Activated T-cell treated with anti-CD3 and anti-CD28 coated beads, Interleukin-2, amount 50 U/mL, for 4 hours (primary cell): Measurements from ENCODE around the gene GMPR2. TPM values are rescaled to one million over a fixed set of nuclear protein-coding genes. Genes with fewer than 3 reads are reported as not detected.

ENCODE experiments used
- ATAC-seq, 2 donors: fragments of 200-7000 bp; cut with Tn5 transposase; one replicate each; pipeline ENCODE4 v1.10.0; 2021
- DNase-seq: peaks from one replicate; pipeline ENCODE4 v3.0.0-alpha.2; 2020
- H3K27me3 Mint-ChIP-seq: one replicate; pipeline ENCODE4 v1.8.0; 2021; ENCODE audit warnings: low read depth, mixed read lengths
- H3K36me3 Mint-ChIP-seq: one replicate; pipeline ENCODE4 v1.8.0; 2022; ENCODE audit warnings: mixed read lengths; ENCODE audit not compliant: insufficient read depth
- H3K4me1 Mint-ChIP-seq: one replicate; pipeline ENCODE4 v1.8.0; 2021; ENCODE audit warnings: low read depth, mixed read lengths
- H3K4me3 Mint-ChIP-seq: one replicate; pipeline ENCODE4 v1.8.0; 2021; ENCODE audit warnings: mild to moderate bottlenecking, moderate library complexity, mixed read lengths
- H3K9me3 Mint-ChIP-seq: one replicate; pipeline ENCODE4 v1.8.0; 2021; ENCODE audit warnings: mixed read lengths
- total RNA-seq, 3 donors: library from RNA; stranded (reverse); gene quantifications; one replicate each; pipeline ENCODE4 v1.2.1, GENCODE V29; 2021

Gene GMPR2
- total RNA-seq, 3 donors from 2014 or later: 29.6 to 30.8 (median 29.7) TPM

- Mint-ChIP-seq H3K4me1 (peaks cover 41% of the 10 kb centered on the region), H3K36me3 (peaks cover 13% of the 10 kb centered on the region), H3K4me3 (peak within 1 kb of the TSS; percentile 88), H3K27me3 (no peaks in the 10 kb centered on the region), H3K9me3 (no peaks in the 10 kb centered on the region)
- DNase-seq (peak; percentile 86), ATAC-seq (peak; percentile 93 to 94)
These were observed 38.6 kb downstream of the GMPR2 start, which contains the start of gene RABGGTA for GRCh38 chr14:24271134-24271833. Gene RABGGTA, minus strand, starts transcription at chr14:24271597. Its CDS starts 482 bp downstream, at chr14:24271115.

- no peaks in the 10 kb centered on the region for H3K9me3 Mint-ChIP-seq
- no peak for ATAC-seq
- peaks cover 43% of the 10 kb centered on the region for H3K4me1 Mint-ChIP-seq
- DNase-seq: no peak
- H3K36me3 Mint-ChIP-seq: peaks cover 9% of the 10 kb centered on the region
- H3K4me3 Mint-ChIP-seq: peak overlapping the region; percentile 88
- no peaks in the 10 kb centered on the region for H3K27me3 Mint-ChIP-seq
These were observed 39.1 kb downstream of the GMPR2 start for GRCh38 chr14:24271834-24272263.

- Mint-ChIP-seq H3K9me3 (no peaks in the 10 kb centered on the region), H3K36me3 (peaks cover 3% of the 10 kb centered on the region), H3K4me1 (peaks cover 49% of the 10 kb centered on the region), H3K4me3 (peak overlapping the region; percentile 88), H3K27me3 (no peaks in the 10 kb centered on the region)
- no peak for ATAC-seq
- DNase-seq: no peak
These were observed 39.7 kb downstream of the GMPR2 start for GRCh38 chr14:24272467-24272866.

DNA sequence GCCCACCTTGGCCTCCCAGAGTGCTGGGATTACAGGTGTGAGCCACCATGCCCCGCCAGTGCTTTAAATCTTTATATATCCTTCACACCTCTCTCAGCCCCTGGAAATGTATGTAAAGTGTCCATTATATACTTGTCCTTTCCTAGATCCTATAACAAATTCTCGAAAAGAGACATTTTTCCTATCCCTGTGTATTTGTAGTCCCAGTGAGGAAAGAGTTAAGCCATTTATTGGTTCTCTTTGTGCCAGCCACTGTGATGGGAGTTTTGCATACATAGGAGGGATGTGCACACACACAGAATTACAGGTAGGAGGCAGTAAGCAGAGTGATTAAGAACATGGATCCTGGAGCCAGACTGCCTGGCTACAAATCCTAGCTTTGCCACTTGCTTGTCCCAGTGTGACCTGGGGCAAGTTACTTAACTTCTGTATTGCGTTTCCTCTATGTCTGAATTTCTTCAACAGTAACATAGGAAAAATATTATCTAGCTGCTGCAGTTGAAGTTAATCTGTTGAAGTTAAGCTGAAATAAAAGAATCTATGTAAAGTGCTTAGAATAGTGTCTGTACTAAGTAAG lies 40.8 kb downstream of the GMPR2 start:
- Mint-ChIP-seq H3K9me3 (no peaks in the 10 kb centered on the region), H3K27me3 (no peaks in the 10 kb centered on the region), H3K4me1 (peaks cover 60% of the 10 kb centered on the region), H3K36me3 (peaks cover 3% of the 10 kb centered on the region), H3K4me3 (peak overlapping the region; percentile 9)
- DNase-seq: no peak
- ATAC-seq: no peak

DNA sequence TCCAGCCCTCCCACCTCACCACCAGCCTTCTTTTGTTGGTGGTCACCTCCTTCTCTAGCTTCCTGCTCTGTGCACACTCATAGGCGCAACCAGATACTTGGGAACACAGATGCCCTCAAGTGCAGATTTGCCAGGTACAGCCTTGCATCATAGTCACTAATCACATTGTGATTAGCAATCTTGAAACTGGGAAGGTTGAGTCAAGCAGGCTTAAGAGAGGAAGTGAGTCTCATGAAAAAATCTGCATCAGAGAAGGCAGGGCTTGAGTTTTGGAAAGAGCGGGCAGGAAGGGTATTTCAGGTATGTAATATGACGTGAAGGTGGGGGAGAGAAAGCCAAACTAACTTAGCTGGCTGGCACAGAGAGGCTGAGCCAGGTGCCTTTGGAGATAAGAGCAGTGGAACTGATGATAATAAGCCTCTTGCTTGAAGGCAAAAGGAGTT lies 41.4 kb downstream of the GMPR2 start:
- Mint-ChIP-seq H3K9me3 (no peaks in the 10 kb centered on the region), H3K4me3 (peak overlapping the region; percentile 9), H3K27me3 (no peaks in the 10 kb centered on the region), H3K36me3 (no peaks in the 10 kb centered on the region), H3K4me1 (peaks cover 66% of the 10 kb centered on the region)
- peak; percentile 32 for DNase-seq
- peak; percentile 61 to 62 for ATAC-seq

GRCh38 chr14:24277071-24277470 lies 44.3 kb downstream of the GMPR2 start:
- no peaks in the 10 kb centered on the region for H3K9me3 Mint-ChIP-seq
- ATAC-seq: no peak
- no peaks in the 10 kb centered on the region for H3K27me3 Mint-ChIP-seq
- no peak overlapping the region for H3K4me3 Mint-ChIP-seq
- no peaks in the 10 kb centered on the region for H3K36me3 Mint-ChIP-seq
- peaks cover 72% of the 10 kb centered on the region for H3K4me1 Mint-ChIP-seq
- no peak for DNase-seq

DNA sequence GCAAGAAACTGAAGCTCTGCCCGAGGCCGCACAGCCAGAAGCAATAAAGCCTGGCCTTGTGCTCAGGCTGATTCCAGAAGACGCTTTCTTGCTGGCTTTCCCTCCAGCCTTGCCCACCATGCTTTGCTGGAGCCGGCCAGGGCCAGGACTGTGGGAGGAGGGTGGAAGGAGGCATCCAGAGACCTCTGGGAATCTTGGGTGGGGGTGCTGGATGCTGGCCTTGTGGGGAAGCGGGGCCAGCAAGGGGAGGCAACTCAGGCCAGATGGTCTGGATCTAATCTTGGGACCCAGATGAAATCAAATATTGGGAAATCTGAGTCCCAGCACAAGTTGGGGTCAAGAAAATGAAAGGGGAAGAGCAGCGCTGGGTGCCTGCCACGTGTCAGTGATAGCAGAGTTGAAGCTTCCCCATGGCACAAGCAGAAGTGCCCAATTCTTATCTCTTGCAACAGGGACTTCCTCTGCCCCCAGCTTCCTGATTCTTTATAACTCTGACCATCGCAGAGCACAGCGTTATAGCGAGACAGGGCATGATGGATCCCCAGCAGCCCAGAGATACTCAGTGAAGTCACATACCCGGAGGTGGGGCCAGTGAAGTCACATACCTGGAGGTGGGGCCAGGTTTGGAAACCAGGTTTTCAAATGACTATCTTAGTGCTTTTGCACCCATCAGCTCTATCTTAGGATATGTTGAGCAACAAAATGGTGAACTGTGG lies 45.0 kb downstream of the GMPR2 start:
- peaks cover 65% of the 10 kb centered on the region for H3K4me1 Mint-ChIP-seq
- no peak for DNase-seq
- H3K36me3 Mint-ChIP-seq: no peaks in the 10 kb centered on the region
- H3K4me3 Mint-ChIP-seq: no peak overlapping the region
- H3K27me3 Mint-ChIP-seq: no peaks in the 10 kb centered on the region
- H3K9me3 Mint-ChIP-seq: no peaks in the 10 kb centered on the region
- no peak for ATAC-seq

- Mint-ChIP-seq H3K4me3 (no peak overlapping the region), H3K36me3 (no peaks in the 10 kb centered on the region), H3K4me1 (peaks cover 60% of the 10 kb centered on the region), H3K9me3 (no peaks in the 10 kb centered on the region), H3K27me3 (no peaks in the 10 kb centered on the region)
- ATAC-seq (no peak), DNase-seq (no peak)
These were observed 45.7 kb downstream of the GMPR2 start for GRCh38 chr14:24278424-24278823.

- H3K27me3 Mint-ChIP-seq: no peaks in the 10 kb centered on the region
- DNase-seq (peak; percentile 41), ATAC-seq (peak; percentile 91)
- H3K9me3 Mint-ChIP-seq: no peaks in the 10 kb centered on the region
- H3K4me1 Mint-ChIP-seq: peaks cover 50% of the 10 kb centered on the region
- H3K36me3 Mint-ChIP-seq: no peaks in the 10 kb centered on the region
- H3K4me3 Mint-ChIP-seq: peak overlapping the region; percentile 48
These were observed 46.8 kb downstream of the GMPR2 start for GRCh38 chr14:24279301-24280186.

GRCh38 chr14:24280797-24281460 lies 48.2 kb downstream of the GMPR2 start:
- no peaks in the 10 kb centered on the region for H3K36me3 Mint-ChIP-seq
- H3K9me3 Mint-ChIP-seq: no peaks in the 10 kb centered on the region
- no peaks in the 10 kb centered on the region for H3K27me3 Mint-ChIP-seq
- no peak overlapping the region for H3K4me3 Mint-ChIP-seq
- no peak for ATAC-seq
- H3K4me1 Mint-ChIP-seq: peaks cover 41% of the 10 kb centered on the region
- no peak for DNase-seq

DNA sequence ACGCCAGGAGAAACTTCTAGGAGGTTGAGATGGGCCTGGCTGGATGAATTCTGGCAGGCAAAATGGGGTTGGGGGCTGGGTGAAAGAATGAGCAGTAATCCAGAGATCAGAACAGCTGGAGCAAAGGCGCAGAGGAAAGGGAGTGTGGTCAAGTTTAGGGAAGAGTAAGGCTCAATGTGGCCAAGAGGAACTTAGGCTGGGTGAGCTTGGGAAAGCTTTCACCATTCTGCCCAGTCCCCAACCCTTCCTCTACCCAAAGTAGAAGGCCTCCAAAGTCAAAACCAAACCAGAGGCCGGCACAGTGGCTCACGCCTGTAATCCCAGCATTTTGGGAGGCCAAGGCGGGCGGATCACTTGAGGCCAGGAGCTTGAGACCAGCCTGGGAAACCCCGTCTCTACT lies 48.9 kb downstream of the GMPR2 start:
- Mint-ChIP-seq H3K36me3 (no peaks in the 10 kb centered on the region), H3K9me3 (no peaks in the 10 kb centered on the region), H3K27me3 (no peaks in the 10 kb centered on the region), H3K4me3 (no peak overlapping the region), H3K4me1 (peaks cover 41% of the 10 kb centered on the region)
- ATAC-seq (no peak), DNase-seq (no peak)

DNA sequence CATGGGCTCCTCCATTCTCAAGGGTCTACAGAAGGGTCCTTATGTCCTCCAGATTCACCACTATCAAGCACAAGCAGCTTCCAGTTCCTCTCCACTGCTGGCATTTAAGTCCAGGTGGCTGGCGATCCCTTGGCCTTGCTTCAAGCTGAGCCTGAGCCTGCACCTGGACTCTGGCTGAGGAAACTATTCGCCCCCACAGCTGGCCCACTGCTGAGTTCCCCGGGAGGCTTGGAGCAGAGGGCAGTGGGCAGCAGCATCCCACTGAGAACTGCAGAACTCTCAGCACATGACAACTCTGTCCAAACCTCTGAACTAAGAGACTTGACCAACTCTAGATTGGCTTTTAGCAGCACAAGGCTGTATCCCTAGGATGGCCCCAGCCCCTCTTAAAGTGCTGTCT lies 50.0 kb downstream of the GMPR2 start:
- ATAC-seq (no peak), DNase-seq (no peak)
- peaks cover 30% of the 10 kb centered on the region for H3K4me1 Mint-ChIP-seq
- no peaks in the 10 kb centered on the region for H3K36me3 Mint-ChIP-seq
- H3K27me3 Mint-ChIP-seq: no peaks in the 10 kb centered on the region
- H3K9me3 Mint-ChIP-seq: no peaks in the 10 kb centered on the region
- H3K4me3 Mint-ChIP-seq: no peak overlapping the region

DNA sequence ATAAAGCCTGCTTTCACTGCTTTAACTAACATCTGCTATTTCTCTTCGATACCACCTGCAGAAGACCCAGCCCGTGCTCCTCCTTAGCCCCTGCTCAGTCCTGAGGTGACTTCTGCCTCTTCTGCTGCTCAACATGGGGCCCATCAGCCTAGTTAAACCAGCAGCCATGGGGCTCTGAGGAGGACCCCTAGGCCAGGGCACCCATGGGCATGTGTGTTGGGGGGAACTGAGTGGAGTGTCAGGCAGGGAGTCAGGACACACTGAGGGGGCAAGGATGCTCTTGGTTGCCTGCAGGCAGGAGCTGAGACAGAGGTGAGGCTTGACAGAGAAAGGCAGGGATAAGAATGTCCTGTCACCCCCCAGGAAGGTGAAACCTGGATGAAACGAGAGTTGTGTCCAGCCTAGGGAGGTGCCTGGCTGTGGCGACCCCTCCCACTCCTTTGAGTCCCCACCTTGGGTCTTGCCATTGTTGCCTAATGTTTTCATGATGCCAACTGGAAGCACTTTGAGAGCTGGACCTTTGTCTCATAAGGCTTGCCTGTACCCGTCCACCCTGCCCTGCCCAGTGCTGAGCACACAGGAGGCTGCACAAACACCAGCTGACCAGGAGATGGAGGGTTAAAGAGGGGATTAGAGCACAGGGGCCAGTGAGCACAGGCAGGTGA lies 51.2 kb downstream of the GMPR2 start:
- no peak for DNase-seq
- Mint-ChIP-seq H3K4me1 (peaks cover 18% of the 10 kb centered on the region), H3K36me3 (no peaks in the 10 kb centered on the region)

More for the DNA sequence above, 51.2 kb downstream of the GMPR2 start:
- Mint-ChIP-seq H3K27me3 (no peaks in the 10 kb centered on the region), H3K9me3 (no peaks in the 10 kb centered on the region), H3K4me3 (no peak overlapping the region)
- ATAC-seq: no peak
